ENCODE measurements around the gene L3HYPDH. TPM values are rescaled to one million over a fixed set of nuclear protein-coding genes. Genes with fewer than 3 reads are reported as not detected.

The L3HYPDH gene
- total RNA-seq, 3 donors from 2014 or later, result 56.5 to 74.4 (median 70.9) TPM

- Histone ChIP-seq H3K27ac (peak overlapping the region; percentile 90 to 96), H3K9me3 (no peaks in the 10 kb centered on the region), H3K27me3 (no peaks in the 10 kb centered on the region), H3K36me3 (no peaks in the 10 kb centered on the region), H3K4me1 (peaks cover 4% of the 10 kb centered on the region in 2 donors), H3K4me3 (peak overlapping the region; percentile 70 to 95 (median 89))
- DNase-seq (ENCODE audit: low spot score in 2 of 2), result no peak
- intact Hi-C loops (cut with DNase I; ENCODE audit: low total_unique reads), result no loop called here
- TF ChIP-seq CTCF (IDR thresholded peaks at IDR 0.05) (no peak), POLR2AphosphoS5 (IDR thresholded peaks at IDR 0.05) (no peak), POLR2A (IDR thresholded peaks at IDR 0.05) (no peak)
Observed at GRCh38 chr14:59484639-59485175, 499 bp upstream of the L3HYPDH start.

- peaks cover 4% of the 10 kb centered on the region in 2 donors for H3K4me1 ChIP-seq
- intact Hi-C loops (cut with DNase I; ENCODE audit: low total_unique reads), result no loop called here
- peak overlapping the region; percentile 90 to 96 for H3K27ac ChIP-seq
- no peak for TF ChIP-seq CTCF (IDR thresholded peaks at IDR 0.05)
- TF ChIP-seq POLR2AphosphoS5 (IDR thresholded peaks at IDR 0.05), result no peak
- TF ChIP-seq POLR2A (IDR thresholded peaks at IDR 0.05), result no peak
- H3K36me3 ChIP-seq, result no peaks in the 10 kb centered on the region
- H3K4me3 ChIP-seq, result peak overlapping the region; percentile 70 to 95 (median 89)
- no peak for DNase-seq (ENCODE audit: low spot score in 2 of 2)
- H3K27me3 ChIP-seq, result no peaks in the 10 kb centered on the region
- no peaks in the 10 kb centered on the region for H3K9me3 ChIP-seq
Observed at GRCh38 chr14:59483363-59483762, 845 bp downstream of the L3HYPDH start.

GRCh38 chr14:59482541-59483331 is 1.5 kb downstream of the L3HYPDH start:
- intact Hi-C loops (cut with DNase I; ENCODE audit: low total_unique reads), result no loop called here
- Histone ChIP-seq H3K27ac (peak overlapping the region; percentile 90 to 96), H3K4me1 (peaks cover 4% of the 10 kb centered on the region in 2 donors), H3K36me3 (no peaks in the 10 kb centered on the region), H3K27me3 (no peaks in the 10 kb centered on the region), H3K9me3 (no peaks in the 10 kb centered on the region), H3K4me3 (peak overlapping the region; percentile 70 to 95 (median 89))
- DNase-seq (ENCODE audit: low spot score in 2 of 2), result peak in 1 of 2 donors; percentile 18
- no peak for TF ChIP-seq POLR2AphosphoS5 (IDR thresholded peaks at IDR 0.05)
- TF ChIP-seq POLR2A (IDR thresholded peaks at IDR 0.05), result no peak
- no peak for TF ChIP-seq CTCF (IDR thresholded peaks at IDR 0.05)

- peak overlapping the region in 2 of 3 donors; percentile 89 to 95 for H3K4me3 ChIP-seq
- H3K9me3 ChIP-seq, result no peaks in the 10 kb centered on the region
- H3K27me3 ChIP-seq, result no peaks in the 10 kb centered on the region
- H3K36me3 ChIP-seq, result no peaks in the 10 kb centered on the region
- TF ChIP-seq POLR2A (IDR thresholded peaks at IDR 0.05) (no peak), CTCF (IDR thresholded peaks at IDR 0.05) (no peak), POLR2AphosphoS5 (IDR thresholded peaks at IDR 0.05) (no peak)
- peaks cover 4% of the 10 kb centered on the region in 2 donors for H3K4me1 ChIP-seq
- peak overlapping the region; percentile 90 to 96 for H3K27ac ChIP-seq
- intact Hi-C loops (cut with DNase I; ENCODE audit: low total_unique reads), result no loop called here
- no peak for DNase-seq (ENCODE audit: low spot score in 2 of 2)
Observed at GRCh38 chr14:59481871-59482540, 2.2 kb downstream of the L3HYPDH start.

- TF ChIP-seq CTCF (IDR thresholded peaks at IDR 0.05) (no peak), POLR2AphosphoS5 (IDR thresholded peaks at IDR 0.05) (no peak), POLR2A (IDR thresholded peaks at IDR 0.05) (no peak)
- no peak overlapping the region for H3K27ac ChIP-seq
- DNase-seq (ENCODE audit: low spot score in 2 of 2), result no peak
- intact Hi-C loops (cut with DNase I; ENCODE audit: low total_unique reads), result no loop called here
- H3K4me1 ChIP-seq, result peaks cover 4% of the 10 kb centered on the region in 2 donors
- no peaks in the 10 kb centered on the region for H3K27me3 ChIP-seq
- H3K36me3 ChIP-seq, result no peaks in the 10 kb centered on the region
- H3K4me3 ChIP-seq, result peak overlapping the region in 1 of 3 donors; percentile 89
- no peaks in the 10 kb centered on the region for H3K9me3 ChIP-seq
Observed at GRCh38 chr14:59481407-59481806, 2.8 kb downstream of the L3HYPDH start.
